ENCODE results near the gene COL6A1.

Gene COL6A1

DNA sequence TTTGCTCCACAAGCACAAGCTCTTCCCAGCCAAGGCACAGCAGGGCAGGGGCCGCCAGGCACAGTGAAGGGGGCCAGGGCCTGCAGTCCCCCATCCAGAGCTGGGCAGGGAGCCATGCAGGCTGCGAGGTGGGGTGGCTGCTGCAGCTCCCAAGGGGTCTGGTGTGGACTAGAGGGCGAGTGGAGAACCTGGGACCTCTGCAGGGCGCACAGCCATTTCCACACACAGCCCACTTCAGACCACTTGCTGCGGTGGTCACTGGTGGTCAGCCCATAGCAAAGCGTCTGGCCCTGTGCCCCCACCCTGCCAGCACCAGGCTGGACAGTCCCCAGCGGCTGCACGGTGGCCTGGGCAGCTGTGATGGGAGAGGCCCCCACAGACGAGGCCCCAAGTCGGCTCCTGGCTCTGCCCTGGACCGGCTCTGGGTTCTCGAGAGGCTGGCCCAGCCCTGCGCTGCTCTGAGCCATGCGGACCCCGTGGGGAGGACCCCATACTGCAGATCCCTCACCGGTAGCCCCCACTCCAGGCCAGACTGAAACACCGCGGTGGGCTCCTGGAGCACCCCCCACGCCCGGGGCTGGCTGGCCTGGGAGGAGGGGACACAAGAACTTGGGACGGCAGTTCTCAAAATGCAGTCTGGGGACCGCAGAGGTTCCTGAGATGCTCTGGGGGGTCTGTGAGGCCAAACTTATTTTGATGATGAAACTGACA is 69.3 kb downstream of the COL6A1 start:
- DNase-seq, result no peak

DNA sequence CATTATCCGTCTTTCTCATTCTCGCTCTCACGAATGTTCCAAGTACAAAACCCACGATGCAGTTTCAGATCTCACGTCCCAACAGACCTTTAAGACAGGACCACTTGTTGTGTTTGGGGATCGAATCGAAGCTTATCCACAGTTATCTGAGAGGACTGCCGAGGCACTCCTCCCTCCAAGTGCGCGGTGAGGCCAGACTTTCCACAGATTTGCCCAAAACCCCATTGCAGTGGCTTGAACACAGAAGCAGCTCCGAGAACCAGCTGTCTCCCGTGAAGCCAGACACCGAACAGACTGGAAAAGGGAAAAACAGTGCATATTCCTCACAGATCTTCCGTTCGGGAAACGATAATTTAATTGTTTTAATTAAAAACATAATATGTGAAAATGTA is 69.8 kb downstream of the COL6A1 start:
- no peak for DNase-seq

DNA sequence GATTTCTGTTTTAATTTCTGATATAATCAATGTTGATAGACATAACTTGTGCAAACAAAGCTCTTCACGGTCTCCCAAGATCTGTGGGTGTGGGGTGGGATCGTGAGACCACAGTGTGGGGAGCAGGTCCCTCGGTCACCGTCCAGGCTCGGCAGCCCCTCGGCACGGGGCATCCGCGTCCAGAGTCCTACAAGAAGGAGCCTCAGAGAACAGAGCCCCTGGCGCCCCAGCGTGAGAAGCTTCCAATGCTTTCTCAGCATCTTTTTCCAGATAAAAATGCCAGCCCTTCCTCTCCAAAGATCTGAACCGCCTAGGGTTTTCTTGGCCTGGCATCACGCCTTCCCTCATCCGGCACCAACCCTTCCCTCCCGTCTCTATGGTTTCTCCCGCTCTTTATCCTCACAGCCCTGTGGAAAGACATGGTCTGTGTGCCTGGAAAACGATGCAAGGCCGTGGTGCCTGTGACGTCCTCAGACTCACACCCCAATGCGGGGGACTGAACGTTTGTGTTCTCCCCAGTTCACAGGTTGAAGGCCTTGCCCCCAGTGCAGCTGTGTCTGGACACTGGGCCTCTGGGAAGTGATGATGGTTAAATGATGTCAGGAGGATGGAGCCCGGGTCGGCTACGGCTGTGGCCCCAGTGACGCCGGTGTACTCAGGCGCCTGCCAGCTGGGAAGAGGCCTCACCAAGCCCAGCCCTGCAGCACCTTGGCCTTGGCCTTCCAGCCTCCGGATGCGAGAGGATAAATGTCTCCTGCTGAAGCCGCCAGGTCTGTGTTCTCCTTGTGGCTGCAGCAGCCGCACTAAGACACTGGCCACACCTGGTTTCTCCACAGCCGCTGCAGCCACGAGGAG is 70.5 kb downstream of the COL6A1 start:
- DNase-seq, result no peak

DNA sequence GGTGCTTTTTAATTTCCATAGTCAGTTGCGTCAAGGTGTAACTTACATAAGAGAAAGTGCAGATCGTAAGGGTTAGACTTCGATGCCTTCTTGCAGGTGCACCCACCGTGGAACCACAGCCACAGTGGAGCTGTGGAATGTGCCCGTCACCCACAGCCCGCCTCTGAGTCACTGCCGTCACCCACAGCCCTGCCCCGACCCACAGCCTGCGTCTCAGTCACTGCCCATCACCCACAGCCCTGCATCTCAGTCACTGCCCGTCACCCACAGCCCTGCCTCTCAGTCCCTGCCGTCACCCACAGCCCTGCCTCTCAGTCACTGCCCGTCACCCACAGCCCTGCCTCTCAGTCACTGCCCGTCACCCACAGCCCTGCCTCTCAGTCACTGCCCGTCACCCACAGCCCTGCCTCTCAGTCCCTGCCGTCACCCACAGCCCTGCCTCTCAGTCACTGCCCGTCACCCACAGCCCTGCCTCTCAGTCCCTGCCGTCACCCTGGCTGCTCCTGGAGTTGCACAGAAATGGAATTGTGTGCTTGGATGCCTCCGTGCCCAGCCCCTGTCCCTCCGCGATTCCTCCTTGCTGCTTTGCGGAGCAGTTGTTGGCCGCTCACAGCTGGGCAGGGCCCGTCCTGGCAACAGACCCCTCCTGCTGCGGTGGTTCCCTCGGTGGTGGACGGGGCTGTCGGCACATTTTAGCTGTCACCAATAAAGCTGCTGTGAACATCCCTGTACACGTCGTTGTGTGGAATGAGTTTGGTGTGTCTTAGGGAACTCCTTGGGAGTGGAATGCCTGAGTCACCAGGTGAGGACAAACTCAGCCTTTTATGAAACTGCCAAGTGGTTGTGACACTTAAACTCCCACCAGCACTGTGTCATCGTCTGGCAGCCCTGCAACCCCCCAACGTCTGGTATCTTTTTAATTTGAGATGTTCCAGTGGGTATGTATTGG is 71.4 kb downstream of the COL6A1 start:
- DNase-seq, result no peak

DNA sequence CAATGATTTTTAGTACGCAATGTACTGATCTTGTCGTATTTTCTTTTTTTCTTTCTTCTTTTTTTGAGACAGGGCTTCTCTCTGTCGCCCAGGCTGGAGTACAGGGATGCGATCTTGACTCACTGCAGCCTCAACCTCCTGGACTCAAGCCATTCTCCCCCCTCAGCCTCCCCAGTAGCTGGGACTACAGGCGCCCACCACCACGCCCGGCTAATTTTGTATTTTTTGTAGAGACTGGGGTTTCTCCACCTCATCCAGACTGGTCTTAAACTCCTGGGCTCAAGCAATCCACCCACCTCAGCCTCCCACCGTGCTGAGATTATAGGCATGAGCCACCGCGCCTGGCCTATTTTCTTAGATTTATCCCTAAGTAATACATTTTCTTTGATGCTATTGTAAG is 72.5 kb downstream of the COL6A1 start:
- DNase-seq, result no peak

DNA sequence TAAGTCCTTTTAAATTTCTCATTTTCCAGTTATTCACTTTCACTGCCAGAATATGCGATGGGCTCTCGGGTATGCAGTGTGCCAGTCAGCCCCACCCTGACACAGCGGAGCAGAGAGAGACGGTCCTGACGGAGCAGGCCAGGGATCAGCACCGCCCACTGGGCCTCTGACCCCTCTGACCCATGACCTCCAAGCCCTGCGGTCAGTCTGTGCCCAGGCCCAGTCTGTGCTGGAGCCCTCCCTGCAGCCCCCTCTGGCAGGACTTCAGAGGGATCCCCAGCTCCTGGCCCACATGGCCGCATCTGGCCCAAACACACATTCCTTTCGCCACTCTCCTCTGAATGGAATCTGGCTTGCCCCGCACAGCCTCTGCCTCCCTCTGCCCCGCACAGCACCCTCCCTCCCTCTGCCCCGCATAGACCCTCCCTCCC is 72.9 kb downstream of the COL6A1 start:
- DNase-seq, result no peak
